Tibial nerve (tissue), 4 donors: Measurements from ENCODE around the gene FLRT3. TPM values are rescaled to one million over a fixed set of nuclear protein-coding genes. Genes with fewer than 3 reads are reported as not detected.

Experiments
- DNase-seq, 2 donors: peaks; one replicate each; pipeline ENCODE4 v3.0.0-alpha.2; 2019; ENCODE audit warnings: low spot score in 2 of 2
- H3K27ac ChIP-seq, 4 donors: fragments of 200-600 bp; sonication (generic) in 3 of 4; one replicate each; pipeline ENCODE4 v1.5.1; 2017 to 2019; ENCODE audit warnings: mild to moderate bottlenecking in 1 of 4
- H3K27me3 ChIP-seq, 2 donors: fragments of 200-600 bp; sonication (generic) in 1 of 2; one replicate each; pipeline versions ENCODE4 v1.5.1 to v1.6.0; 2017 to 2019
- H3K36me3 ChIP-seq, 3 donors: fragments of 200-600 bp; sonication (generic); one replicate each; pipeline ENCODE4 v1.5.1; 2018 to 2019
- H3K4me1 ChIP-seq, 4 donors: fragments of 200-600 bp; sonication (generic) in 3 of 4; one replicate each; pipeline ENCODE4 v1.5.1; 2017 to 2019
- H3K4me3 ChIP-seq, 4 donors: fragments of 200-600 bp; sonication (generic) in 3 of 4; one replicate each; pipeline ENCODE4 v1.5.1; 2017 to 2019; ENCODE audit warnings: mild to moderate bottlenecking in 1 of 4, moderate library complexity in 1 of 4
- H3K9me3 ChIP-seq, 4 donors: fragments of 200-600 bp; sonication (generic) in 3 of 4; one replicate each; pipeline ENCODE4 v1.5.1; 2017 to 2019
- CTCF ChIP-seq, 5 experiments: fragments of 200-600 bp in 3 of 5; fragments of 450-650 bp in 2 of 5; sonication (generic) in 3 of 5; IDR thresholded peaks; one replicate each; pipeline ENCODE4 v1.5.1; 2016 to 2019; ENCODE audit warnings: antibody characterized with exemption in 5 of 5, mild to moderate bottlenecking in 3 of 5, moderate library complexity in 2 of 5
- EP300 ChIP-seq, 2 donors: sonication (generic); formaldehyde crosslinking; IDR thresholded peaks; one replicate each; pipeline ENCODE4 v1.6.1; 2017; ENCODE audit warnings: antibody characterized with exemption in 2 of 2, mild to moderate bottlenecking in 1 of 2
- POLR2A ChIP-seq, 2 donors: fragments of 450-650 bp; IDR thresholded peaks; one replicate each; pipeline ENCODE4 v1.6.1; 2017; ENCODE audit warnings: antibody characterized with exemption in 2 of 2, mild to moderate bottlenecking in 2 of 2, moderate library complexity in 2 of 2
- WGBS, 2 donors: methylation state at CpG; one replicate each; pipeline ENCODE4 v1.1.5; 2018; 5-methylcytosine and 5-hydroxymethylcytosine counted together
- total RNA-seq, 4 donors: library from RNA; depleted of rRNA; stranded (reverse); fragments of >200 nt; gene quantifications; one replicate each; pipeline ENCODE4 v1.1.0, GENCODE V29; 2016

The FLRT3 gene
- total RNA-seq, 4 donors from 2014 or later, result 8.7 to 26.7 (median 16.2) TPM

- Histone ChIP-seq H3K36me3 (no peaks in the 10 kb centered on the region), H3K4me1 (no peaks in the 10 kb centered on the region), H3K4me3 (no peak overlapping the region), H3K9me3 (no peaks in the 10 kb centered on the region), H3K27me3 (no peaks in the 10 kb centered on the region), H3K27ac (no peak overlapping the region)
- no peak for TF ChIP-seq CTCF (IDR thresholded peaks at IDR 0.05)
- TF ChIP-seq POLR2A (IDR thresholded peaks at IDR 0.05), result no peak
- TF ChIP-seq EP300 (IDR thresholded peaks at IDR 0.05), result no peak
- no peak for DNase-seq
Measured at GRCh38 chr20:14378326-14378725, 40.9 kb upstream of the FLRT3 start.

- 50 to 60% methylated on average over 4 of the region's 4 CpGs for WGBS, 2 donors
- Histone ChIP-seq H3K4me1 (no peaks in the 10 kb centered on the region), H3K27me3 (no peaks in the 10 kb centered on the region), H3K36me3 (no peaks in the 10 kb centered on the region), H3K9me3 (no peaks in the 10 kb centered on the region), H3K4me3 (no peak overlapping the region), H3K27ac (no peak overlapping the region)
- no peak for DNase-seq
- no peak for TF ChIP-seq EP300 (IDR thresholded peaks at IDR 0.05)
Measured at GRCh38 chr20:14375416-14375985, 38.1 kb upstream of the FLRT3 start.

GRCh38 chr20:14374196-14374595 is 36.8 kb upstream of the FLRT3 start:
- TF ChIP-seq EP300 (IDR thresholded peaks at IDR 0.05) (no peak), POLR2A (IDR thresholded peaks at IDR 0.05) (no peak), CTCF (IDR thresholded peaks at IDR 0.05) (no peak)
- Histone ChIP-seq H3K36me3 (no peaks in the 10 kb centered on the region), H3K27ac (no peak overlapping the region), H3K4me3 (no peak overlapping the region), H3K9me3 (no peaks in the 10 kb centered on the region), H3K4me1 (no peaks in the 10 kb centered on the region), H3K27me3 (no peaks in the 10 kb centered on the region)
- no peak for DNase-seq
- WGBS, 2 donors, result 34 to 41% methylated on average over 3 of the region's 3 CpGs

GRCh38 chr20:14361509-14362345 is 24.3 kb upstream of the FLRT3 start:
- no peaks in the 10 kb centered on the region for H3K27me3 ChIP-seq
- no peak overlapping the region for H3K27ac ChIP-seq
- H3K9me3 ChIP-seq, result peaks cover 0 to 25% (median 5%) of the 10 kb centered on the region in 4 donors
- no peaks in the 10 kb centered on the region for H3K36me3 ChIP-seq
- DNase-seq, result no peak
- WGBS, 2 donors, result 82 to 88% methylated on average over 3 of the region's 3 CpGs
- no peak overlapping the region for H3K4me3 ChIP-seq
- H3K4me1 ChIP-seq, result no peaks in the 10 kb centered on the region
- no peak for TF ChIP-seq CTCF (IDR thresholded peaks at IDR 0.05)
- no peak for TF ChIP-seq EP300 (IDR thresholded peaks at IDR 0.05)
- TF ChIP-seq POLR2A (IDR thresholded peaks at IDR 0.05), result no peak

GRCh38 chr20:14360416-14360815 is 23.0 kb upstream of the FLRT3 start:
- peaks cover 0 to 12% (median under 1%) of the 10 kb centered on the region in 4 donors for H3K9me3 ChIP-seq
- no peak overlapping the region for H3K4me3 ChIP-seq
- TF ChIP-seq POLR2A (IDR thresholded peaks at IDR 0.05) (no peak), EP300 (IDR thresholded peaks at IDR 0.05) (no peak), CTCF (IDR thresholded peaks at IDR 0.05) (no peak)
- no peak for DNase-seq
- no peaks in the 10 kb centered on the region for H3K36me3 ChIP-seq
- no peaks in the 10 kb centered on the region for H3K27me3 ChIP-seq
- H3K4me1 ChIP-seq, result no peaks in the 10 kb centered on the region
- H3K27ac ChIP-seq, result no peak overlapping the region
